IPS-20b (cell line): ENCODE results near the gene NR2F2.

ENCODE experiments used
- H3K27ac ChIP-seq: one replicate; pipeline ENCODE4 v1.5.1; 2013; ENCODE audit warnings: low read length
- H3K27me3 ChIP-seq: 2 replicates; pipeline ENCODE4 v1.6.1; 2013; ENCODE audit warnings: mild to moderate bottlenecking, low read length, inconsistent platforms; ENCODE audit not compliant: insufficient read depth
- H3K36me3 ChIP-seq: 2 replicates; pipeline ENCODE4 v1.6.1; 2013; ENCODE audit warnings: low read depth, mild to moderate bottlenecking, inconsistent platforms, low read length, moderate library complexity; ENCODE audit not compliant: insufficient read depth
- H3K4me1 ChIP-seq: 2 replicates; pipeline ENCODE4 v1.6.1; 2013; ENCODE audit warnings: mild to moderate bottlenecking, control low read depth, inconsistent platforms, low read length, moderate library complexity; ENCODE audit not compliant: insufficient read depth
- H3K4me3 ChIP-seq: 2 replicates; pipeline ENCODE4 v1.5.1; 2013; ENCODE audit warnings: mild to moderate bottlenecking, low read length, inconsistent platforms
- H3K9ac ChIP-seq: 2 replicates; pipeline ENCODE4 v1.6.1; 2013; ENCODE audit warnings: low read depth, mild to moderate bottlenecking, inconsistent platforms, low read length, moderate library complexity
- H3K9me3 ChIP-seq: 2 replicates; pipeline ENCODE4 v1.6.1; 2013; ENCODE audit warnings: mild to moderate bottlenecking, low read depth, low read length, inconsistent platforms; ENCODE audit not compliant: insufficient read depth

Gene NR2F2

GRCh38 chr15:96320703-96321638, 9.5 kb upstream of the NR2F2 start:
- no peak overlapping the region for H3K9ac ChIP-seq
- H3K4me3 ChIP-seq: peak overlapping the region; percentile 59
- H3K27ac ChIP-seq: no peak overlapping the region
- H3K4me1 ChIP-seq: peaks cover 8% of the 10 kb centered on the region; the same call in 1 of the 2 replicates
- H3K9me3 ChIP-seq: no peaks in the 10 kb centered on the region; the same call in 1 of the 2 replicates
- no peaks in the 10 kb centered on the region for H3K36me3 ChIP-seq
- H3K27me3 ChIP-seq: peaks cover 99% of the 10 kb centered on the region

- no peaks in the 10 kb centered on the region; the same call in 1 of the 2 replicates for H3K9me3 ChIP-seq
- peak overlapping the region; percentile 59 for H3K4me3 ChIP-seq
- peaks cover 15% of the 10 kb centered on the region; the same call in 1 of the 2 replicates for H3K4me1 ChIP-seq
- no peak overlapping the region for H3K9ac ChIP-seq
- no peak overlapping the region for H3K27ac ChIP-seq
- no peaks in the 10 kb centered on the region for H3K36me3 ChIP-seq
- peaks cover 99% of the 10 kb centered on the region for H3K27me3 ChIP-seq
Observed at GRCh38 chr15:96321639-96322535, 8.6 kb upstream of the NR2F2 start.

GRCh38 chr15:96322536-96323318, 7.8 kb upstream of the NR2F2 start:
- peak overlapping the region; percentile 59; the same call in 1 of the 2 replicates for H3K4me3 ChIP-seq
- peaks cover 15% of the 10 kb centered on the region; the same call in 1 of the 2 replicates for H3K4me1 ChIP-seq
- H3K9me3 ChIP-seq: no peaks in the 10 kb centered on the region; the same call in 1 of the 2 replicates
- H3K9ac ChIP-seq: no peak overlapping the region
- peaks cover 99% of the 10 kb centered on the region for H3K27me3 ChIP-seq
- H3K27ac ChIP-seq: no peak overlapping the region
- H3K36me3 ChIP-seq: no peaks in the 10 kb centered on the region

- Histone ChIP-seq H3K9me3 (no peaks in the 10 kb centered on the region; the same call in 1 of the 2 replicates), H3K27me3 (peaks cover 100% of the 10 kb centered on the region), H3K27ac (no peak overlapping the region), H3K9ac (no peak overlapping the region), H3K4me1 (peaks cover 21% of the 10 kb centered on the region; the same call in 1 of the 2 replicates), H3K36me3 (no peaks in the 10 kb centered on the region), H3K4me3 (peak overlapping the region; percentile 59; the same call in 1 of the 2 replicates)
Observed at GRCh38 chr15:96323319-96324145, 7.0 kb upstream of the NR2F2 start.

GRCh38 chr15:96324192-96324895, 6.2 kb upstream of the NR2F2 start:
- Histone ChIP-seq H3K27me3 (peaks cover 100% of the 10 kb centered on the region), H3K9ac (no peak overlapping the region), H3K27ac (no peak overlapping the region)

GRCh38 chr15:96324940-96325540, 5.5 kb upstream of the NR2F2 start:
- Histone ChIP-seq H3K4me3 (no peak overlapping the region), H3K36me3 (no peaks in the 10 kb centered on the region), H3K27ac (no peak overlapping the region), H3K27me3 (peaks cover 100% of the 10 kb centered on the region), H3K4me1 (peaks cover 25% of the 10 kb centered on the region; the same call in 1 of the 2 replicates), H3K9ac (no peak overlapping the region), H3K9me3 (no peaks in the 10 kb centered on the region; the same call in 1 of the 2 replicates)

More at GRCh38 chr15:96324192-96324895, 6.2 kb upstream of the NR2F2 start:
- peaks cover 21% of the 10 kb centered on the region; the same call in 1 of the 2 replicates for H3K4me1 ChIP-seq
- H3K4me3 ChIP-seq: no peak overlapping the region
- H3K9me3 ChIP-seq: no peaks in the 10 kb centered on the region; the same call in 1 of the 2 replicates
- H3K36me3 ChIP-seq: no peaks in the 10 kb centered on the region

- Histone ChIP-seq H3K9me3 (no peaks in the 10 kb centered on the region; the same call in 1 of the 2 replicates), H3K4me1 (peaks cover 25% of the 10 kb centered on the region; the same call in 1 of the 2 replicates), H3K9ac (no peak overlapping the region), H3K4me3 (peak overlapping the region; percentile 52), H3K36me3 (no peaks in the 10 kb centered on the region), H3K27ac (no peak overlapping the region), H3K27me3 (peaks cover 97% of the 10 kb centered on the region)
Observed at GRCh38 chr15:96325541-96326327, 4.8 kb upstream of the NR2F2 start.

GRCh38 chr15:96326328-96327154, 4.0 kb upstream of the NR2F2 start:
- H3K27me3 ChIP-seq: peaks cover 95% of the 10 kb centered on the region
- no peaks in the 10 kb centered on the region; the same call in 1 of the 2 replicates for H3K9me3 ChIP-seq
- no peaks in the 10 kb centered on the region for H3K36me3 ChIP-seq
- H3K27ac ChIP-seq: no peak overlapping the region
- peak overlapping the region; percentile 52 for H3K4me3 ChIP-seq
- peaks cover 23% of the 10 kb centered on the region; the same call in 1 of the 2 replicates for H3K4me1 ChIP-seq
- no peak overlapping the region for H3K9ac ChIP-seq
